NCI-H1436 treated with DMSO at 0.1 percent for 48 hours (cell line): ENCODE results near the gene DSCAM.

Experiments
- DNase-seq: peaks from one replicate; lab custom pipeline; 2025; lab: John Stamatoyannopoulos, UW

Gene DSCAM

DNA sequence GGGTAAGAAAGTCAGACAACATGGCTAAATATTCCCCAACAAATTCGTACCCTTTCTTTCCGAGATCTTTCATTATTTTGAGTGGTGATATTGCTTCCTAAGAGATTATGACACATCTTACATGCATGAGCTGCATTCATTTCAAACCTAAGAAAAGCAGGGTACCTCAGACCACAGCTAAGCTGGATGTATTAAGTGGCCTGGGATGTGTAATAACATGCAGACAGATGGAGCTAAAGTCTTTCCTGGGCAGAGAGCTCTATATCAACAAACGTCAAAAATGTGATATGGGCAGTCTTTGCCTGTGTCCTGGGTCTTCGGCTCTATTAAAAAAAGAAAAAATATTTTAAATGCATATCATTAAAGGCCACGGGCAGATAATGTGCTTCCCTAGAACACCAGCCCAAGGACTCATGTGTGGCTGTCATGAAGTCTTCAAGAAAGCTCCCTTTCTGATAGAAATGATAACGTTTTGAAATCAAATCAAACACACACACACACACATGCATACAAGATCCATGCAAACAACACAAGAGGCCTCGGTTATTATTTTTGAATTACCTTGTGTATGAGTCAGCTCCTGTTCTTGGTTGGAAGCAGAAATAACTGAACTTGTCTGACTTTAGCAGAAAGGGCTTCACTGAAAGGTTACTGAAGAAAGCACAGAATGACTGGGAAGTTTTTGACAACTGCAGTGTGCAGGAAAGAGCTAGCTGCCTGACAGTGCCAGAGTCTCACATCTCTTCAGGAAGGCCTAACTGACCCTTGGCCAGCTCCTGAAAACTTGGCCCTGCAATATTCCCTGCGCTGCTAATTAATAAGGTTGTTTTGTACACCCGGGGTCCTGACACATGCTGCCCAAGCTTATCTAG is 231.2 kb downstream of the DSCAM start:
- DNase-seq = peak; percentile 36

DNA sequence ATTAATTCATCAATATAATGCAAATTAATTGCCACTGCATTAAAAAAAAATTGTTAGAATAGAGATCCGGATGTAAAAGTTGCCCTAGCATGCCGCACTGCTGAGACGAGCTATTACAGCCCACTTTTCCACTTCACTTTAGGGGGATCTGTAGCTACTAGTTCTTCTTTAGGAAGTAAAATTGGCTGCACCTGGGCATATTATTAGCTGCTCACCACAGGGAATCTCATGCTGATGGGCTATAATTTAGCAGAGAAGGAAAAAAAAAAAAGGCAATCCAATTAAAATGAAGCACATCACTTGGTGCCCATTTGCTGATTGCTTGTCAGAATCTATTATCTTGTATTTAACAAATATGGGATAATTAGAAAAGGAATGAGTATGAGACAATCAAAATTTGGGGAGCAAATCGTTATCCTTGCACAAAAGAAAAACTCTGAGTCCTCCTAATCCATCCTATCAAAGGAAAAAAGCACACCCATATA is 233.4 kb downstream of the DSCAM start:
- peak; percentile 88 for DNase-seq

- DNase-seq = no peak
Measured at GRCh38 chr21:40610345-40610744, 236.6 kb downstream of the DSCAM start.

- DNase-seq = no peak
Measured at GRCh38 chr21:40606341-40606740, 240.6 kb downstream of the DSCAM start.

- DNase-seq = no peak
Measured at GRCh38 chr21:40605094-40605493, 241.9 kb downstream of the DSCAM start.

DNA sequence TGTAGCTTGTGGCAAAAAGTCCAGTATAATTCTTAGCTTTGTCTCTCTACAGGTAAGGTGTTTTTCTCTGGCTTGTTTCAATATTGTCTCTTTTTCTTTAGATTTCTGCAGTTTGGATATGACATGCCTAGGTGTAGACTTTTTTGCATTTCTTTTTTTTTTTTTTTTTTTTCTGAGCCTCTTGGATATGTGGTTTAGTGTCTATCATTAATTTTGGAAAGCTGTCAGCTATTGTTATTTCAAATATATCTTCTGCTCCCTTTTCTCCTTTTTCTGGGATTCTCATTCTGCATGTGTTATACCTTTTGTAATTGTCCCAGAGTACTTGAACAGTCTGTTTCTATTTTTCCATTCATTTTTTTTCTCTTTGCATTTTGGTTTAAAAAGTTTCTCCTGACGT is 243.2 kb downstream of the DSCAM start:
- no peak for DNase-seq

- no peak for DNase-seq
Measured at GRCh38 chr21:40602080-40602479, 244.9 kb downstream of the DSCAM start.

DNA sequence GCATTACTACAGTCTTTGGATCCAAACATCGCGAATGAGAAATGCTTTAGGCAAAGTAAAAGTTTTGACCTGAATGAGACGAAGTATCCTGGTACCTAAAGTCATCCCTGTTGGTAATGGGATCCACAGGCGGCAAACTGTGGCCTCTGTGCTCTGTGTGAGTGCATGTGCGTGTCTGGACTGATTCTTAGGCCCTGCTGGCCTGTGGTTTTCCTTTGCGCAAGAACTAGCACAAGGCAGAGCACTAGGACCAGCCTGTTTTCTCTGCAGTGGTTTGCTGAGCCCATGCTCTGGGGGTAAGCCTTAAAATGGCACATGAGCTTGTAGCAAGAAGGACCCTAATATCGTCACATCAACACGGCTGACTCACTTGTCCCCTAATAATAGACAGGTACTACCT is 251.2 kb downstream of the DSCAM start:
- DNase-seq = no peak

- DNase-seq = no peak
Measured at GRCh38 chr21:40587736-40588346, 259.1 kb downstream of the DSCAM start.

- DNase-seq = no peak
Measured at GRCh38 chr21:40586575-40586974, 260.4 kb downstream of the DSCAM start.

- no peak for DNase-seq
Measured at GRCh38 chr21:40577285-40578043, 269.5 kb downstream of the DSCAM start.

- DNase-seq = no peak
Measured at GRCh38 chr21:40575976-40576375, 271.0 kb downstream of the DSCAM start.

DNA sequence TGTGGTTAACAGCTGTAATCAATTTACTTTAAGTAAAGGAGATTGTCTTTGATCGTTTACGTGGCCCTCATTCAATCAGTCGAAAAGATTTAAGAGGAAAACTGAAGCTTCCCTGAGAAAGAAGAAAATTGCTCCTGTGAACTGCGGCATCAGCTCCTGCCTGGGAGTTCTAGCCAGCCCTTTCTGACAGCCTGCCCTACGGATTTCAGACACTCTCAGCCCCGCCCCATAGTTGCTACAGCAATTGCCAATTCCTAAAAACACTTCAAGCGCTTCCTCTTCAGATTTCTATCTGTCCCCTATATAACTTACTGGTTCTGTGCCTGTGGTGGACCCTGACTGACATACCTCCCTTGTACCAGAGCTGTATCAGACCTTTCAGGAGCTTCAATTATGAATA is 277.6 kb downstream of the DSCAM start:
- no peak for DNase-seq

GRCh38 chr21:40568807-40569206 is 278.2 kb downstream of the DSCAM start:
- no peak for DNase-seq

GRCh38 chr21:40567501-40567900 is 279.5 kb downstream of the DSCAM start:
- no peak for DNase-seq

- no peak for DNase-seq
Measured at GRCh38 chr21:40566486-40566885, 280.5 kb downstream of the DSCAM start.

GRCh38 chr21:40564318-40564717 is 282.6 kb downstream of the DSCAM start:
- no peak for DNase-seq

GRCh38 chr21:40563900-40564299 is 283.1 kb downstream of the DSCAM start:
- DNase-seq = no peak

GRCh38 chr21:40562242-40563002 is 284.5 kb downstream of the DSCAM start:
- peak; percentile 65 for DNase-seq

- no peak for DNase-seq
Measured at GRCh38 chr21:40556442-40556968, 290.5 kb downstream of the DSCAM start.

DNA sequence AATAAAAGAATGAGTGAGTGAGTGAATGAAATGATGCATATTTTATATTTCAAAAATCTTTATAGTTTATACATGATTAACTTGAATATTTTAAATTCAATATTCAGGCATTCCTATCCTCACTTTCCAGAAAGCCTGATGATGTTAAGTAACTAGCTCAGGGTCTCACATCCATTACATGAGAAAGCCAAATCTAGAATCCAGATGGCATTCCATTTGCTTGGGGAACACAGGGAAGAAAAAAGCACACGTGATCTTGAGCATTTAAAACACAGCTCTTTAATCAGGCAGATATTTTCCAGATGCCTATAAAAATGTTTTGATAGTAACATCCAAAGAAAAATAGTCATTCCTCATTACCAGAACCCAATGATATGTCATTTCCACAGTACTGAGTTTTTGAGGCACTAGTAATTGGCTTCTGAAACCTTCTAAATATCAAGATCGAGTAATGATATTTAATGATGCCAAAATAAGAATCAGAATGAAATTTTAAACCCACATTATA is 291.9 kb downstream of the DSCAM start:
- no peak for DNase-seq
